DMS 273 treated with DMSO at 0.1 percent for 48 hours (cell line): Measurements from ENCODE around the gene HSPB6.

Source experiments
- DNase-seq: peaks from one replicate; lab custom pipeline; 2025; lab: John Stamatoyannopoulos, UW

The HSPB6 gene

GRCh38 chr19:35767288-35768081 lies 10.7 kb upstream of the HSPB6 start:
- no peak for DNase-seq

GRCh38 chr19:35766571-35767104 lies 9.8 kb upstream of the HSPB6 start:
- no peak for DNase-seq

- no peak for DNase-seq
Measured at GRCh38 chr19:35764432-35765315, 7.8 kb upstream of the HSPB6 start.

- DNase-seq, result no peak
Measured at GRCh38 chr19:35760711-35761349, 4.0 kb upstream of the HSPB6 start.

GRCh38 chr19:35759697-35760096 lies 2.9 kb upstream of the HSPB6 start:
- no peak for DNase-seq

- peak; percentile 99 for DNase-seq
Measured at GRCh38 chr19:35757749-35758608, 1.1 kb upstream of the HSPB6 start, which contains the start of gene PROSER3. TSS of gene PROSER3 (plus strand) at chr19:35758176. CDS start at chr19:35758216, 40 bp downstream.

- peak; percentile 92 for DNase-seq
Measured at GRCh38 chr19:35757231-35757748, 461 bp upstream of the HSPB6 start.

- no peak for DNase-seq
Measured at GRCh38 chr19:35755550-35756376, 1.1 kb downstream of the HSPB6 start.

- no peak for DNase-seq
Measured at GRCh38 chr19:35755131-35755549, 1.7 kb downstream of the HSPB6 start.

- no peak for DNase-seq
Measured at GRCh38 chr19:35754370-35755130, 2.3 kb downstream of the HSPB6 start.

GRCh38 chr19:35753634-35754369 lies 3.0 kb downstream of the HSPB6 start:
- DNase-seq, result no peak

- no peak for DNase-seq
Measured at GRCh38 chr19:35752746-35753350, 4.0 kb downstream of the HSPB6 start.

GRCh38 chr19:35751839-35752745 lies 4.7 kb downstream of the HSPB6 start:
- no peak for DNase-seq

GRCh38 chr19:35750167-35750566 lies 6.7 kb downstream of the HSPB6 start:
- no peak for DNase-seq

- peak; percentile 98 for DNase-seq
Measured at GRCh38 chr19:35748106-35749020, 8.5 kb downstream of the HSPB6 start, which contains the start of gene LIN37. TSS of gene LIN37 (plus strand) at chr19:35748576. CDS start at chr19:35748725, 149 bp downstream.

- DNase-seq, result no peak
Measured at GRCh38 chr19:35746531-35746930, 10.3 kb downstream of the HSPB6 start.
